HG02642 (cell line): ENCODE data around the gene KCNMA1.
"Not testable (repeated sequence)": the region's sequence is repeated elsewhere in the genome, so short reads cannot be mapped to it uniquely, and the experiment has no call there.

ENCODE experiments used
- ATAC-seq: cut with Tn5 transposase; IDR thresholded peaks from one replicate; pipeline ENCODE4 v1.9.1; 2021; ENCODE audit warnings: mild to moderate bottlenecking; ENCODE audit not compliant: unreplicated experiment, poor library complexity

The KCNMA1 gene

GRCh38 chr10:77637532-77638320 lies at the start of gene KCNMA1:
KCNMA1 (minus strand) TSS chr10:77637808.
- ATAC-seq, result no peak

- ATAC-seq, result no peak
These were observed 49.2 kb upstream of the KCNMA1 start for GRCh38 chr10:77686650-77687417.

- no peak for ATAC-seq
These were observed 48.5 kb upstream of the KCNMA1 start for GRCh38 chr10:77686096-77686495.

GRCh38 chr10:77685432-77685831 lies 47.8 kb upstream of the KCNMA1 start:
- ATAC-seq, result no peak

- ATAC-seq, result not testable (repeated sequence)
These were observed 45.5 kb upstream of the KCNMA1 start for GRCh38 chr10:77683088-77683432.

- ATAC-seq, result no peak
These were observed 44.9 kb upstream of the KCNMA1 start for GRCh38 chr10:77682393-77683087.

GRCh38 chr10:77681839-77682238 lies 44.2 kb upstream of the KCNMA1 start:
- no peak for ATAC-seq

- ATAC-seq, result no peak
These were observed 43.2 kb upstream of the KCNMA1 start for GRCh38 chr10:77680811-77681210.

- ATAC-seq, result no peak
These were observed 42.5 kb upstream of the KCNMA1 start for GRCh38 chr10:77680065-77680464.

- ATAC-seq, result no peak
These were observed 41.6 kb upstream of the KCNMA1 start for GRCh38 chr10:77679217-77679616.

GRCh38 chr10:77678146-77678545 lies 40.5 kb upstream of the KCNMA1 start:
- no peak for ATAC-seq

- no peak for ATAC-seq
These were observed 37.7 kb upstream of the KCNMA1 start for GRCh38 chr10:77675347-77675746.

GRCh38 chr10:77673515-77674140 lies 36.0 kb upstream of the KCNMA1 start:
- no peak for ATAC-seq

GRCh38 chr10:77673101-77673500 lies 35.5 kb upstream of the KCNMA1 start:
- ATAC-seq, result no peak

- no peak for ATAC-seq
These were observed 34.1 kb upstream of the KCNMA1 start for GRCh38 chr10:77671594-77672252.

- ATAC-seq, result no peak
These were observed 33.3 kb upstream of the KCNMA1 start for GRCh38 chr10:77670817-77671443.

GRCh38 chr10:77669892-77670291 lies 32.3 kb upstream of the KCNMA1 start:
- ATAC-seq, result no peak

- peak; percentile 81 for ATAC-seq
These were observed 30.1 kb upstream of the KCNMA1 start for GRCh38 chr10:77667426-77668324.

- ATAC-seq, result no peak
These were observed 29.2 kb upstream of the KCNMA1 start for GRCh38 chr10:77666821-77667220.
